Astrocyte of the cerebellum (primary cell): ENCODE measurements around the gene MEIS2.

Experiments
- DNase-seq: peaks from one replicate; pipeline ENCODE4 v3.0.0-alpha.2; 2011; ENCODE audit warnings: low read depth
- H3K4me3 ChIP-seq: 2 replicates; pipeline ENCODE4 v1.5.1; 2011; ENCODE audit warnings: mild to moderate bottlenecking, low read depth, low read length, moderate library complexity
- CTCF ChIP-seq: IDR thresholded peaks from 2 replicates; pipeline ENCODE4 v1.5.1; 2012; ENCODE audit warnings: low read length, low read depth, moderate library complexity, mild to moderate bottlenecking; ENCODE audit errors: missing control alignments
- in situ Hi-C: cut with HindIII; loops from 2 replicates; pipeline ENCODE4 v1.10.0; 2017; ENCODE audit warnings: low sequenced_read_pairs

Gene MEIS2

DNA sequence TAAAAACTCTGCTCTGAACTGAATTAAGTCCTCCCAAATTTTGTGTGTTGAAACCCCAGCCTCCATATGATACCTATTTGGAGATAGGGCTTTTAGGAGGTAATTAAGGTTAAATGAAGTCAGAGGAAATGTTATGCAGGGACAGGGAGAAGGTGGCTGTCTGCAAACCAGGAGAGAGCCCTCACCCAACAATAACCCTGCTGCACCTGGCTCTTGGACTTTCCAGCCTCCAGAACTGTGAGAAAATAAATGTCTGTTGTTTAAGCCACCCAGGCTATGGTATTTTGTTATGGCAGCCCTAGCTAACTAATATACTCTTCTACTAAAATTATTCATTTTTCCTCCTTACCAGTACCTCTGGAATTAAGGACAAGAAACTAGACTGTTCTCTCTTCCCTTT lies 79.5 kb downstream of the MEIS2 start:
- H3K4me3 ChIP-seq = no peak overlapping the region
- DNase-seq = no peak
- in situ Hi-C loops = no loop called here

DNA sequence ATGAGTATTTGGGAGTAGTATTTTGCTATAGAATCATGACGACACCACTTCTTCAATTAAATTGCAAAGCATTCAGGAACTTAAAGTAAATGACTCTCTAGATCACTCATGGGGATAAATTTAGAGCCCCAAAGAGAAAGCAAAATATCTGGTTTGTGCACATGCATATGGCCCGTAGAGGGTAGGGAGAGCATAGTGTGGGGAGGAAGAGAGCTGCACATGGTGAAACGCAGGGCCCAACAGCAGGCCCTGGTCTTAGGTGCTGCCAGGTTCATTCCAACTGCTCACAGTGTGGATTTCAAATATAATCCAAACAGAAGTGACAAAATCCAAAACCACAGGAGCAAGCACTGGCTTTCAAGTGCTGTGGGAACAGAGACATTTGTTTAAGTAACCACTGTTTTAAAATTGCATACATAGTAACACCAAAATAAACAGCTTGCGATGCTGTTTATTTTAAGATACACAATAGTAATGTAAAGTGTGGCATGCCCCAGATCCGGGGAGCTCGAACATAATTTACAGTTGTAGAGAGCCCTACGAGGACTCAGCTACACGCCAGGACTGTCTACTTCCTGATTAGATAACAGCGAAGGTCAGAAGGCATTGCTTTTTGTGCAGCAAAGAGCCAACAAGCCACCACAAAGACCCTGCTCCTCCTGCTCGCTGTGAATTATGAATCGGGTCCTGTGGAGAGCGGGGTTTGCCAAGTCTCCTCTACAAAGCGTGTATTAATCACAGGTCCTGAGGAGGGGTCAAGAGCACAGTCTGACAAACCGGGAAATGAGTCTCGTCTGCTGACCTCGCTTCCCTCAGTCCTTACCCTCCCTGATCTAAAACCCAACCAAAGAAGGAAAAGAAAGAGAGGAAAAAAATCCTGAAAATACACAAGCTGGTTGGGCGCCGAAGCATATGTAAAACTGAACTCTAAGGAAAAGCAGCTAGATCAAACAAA lies 80.6 kb downstream of the MEIS2 start:
- in situ Hi-C loops = no loop called here
- H3K4me3 ChIP-seq = no peak overlapping the region
- DNase-seq = peak; percentile 76
- no peak for TF ChIP-seq CTCF

More for the DNA sequence above, 79.5 kb downstream of the MEIS2 start:
- TF ChIP-seq CTCF = no peak

GRCh38 chr15:37017031-37017625 lies 83.2 kb downstream of the MEIS2 start:
- TF ChIP-seq CTCF = no peak
- H3K4me3 ChIP-seq = no peak overlapping the region
- no peak for DNase-seq
- in situ Hi-C loops = no loop called here

- no peak overlapping the region for H3K4me3 ChIP-seq
- no peak for TF ChIP-seq CTCF
These were observed 84.1 kb downstream of the MEIS2 start for GRCh38 chr15:37016231-37016630.

DNA sequence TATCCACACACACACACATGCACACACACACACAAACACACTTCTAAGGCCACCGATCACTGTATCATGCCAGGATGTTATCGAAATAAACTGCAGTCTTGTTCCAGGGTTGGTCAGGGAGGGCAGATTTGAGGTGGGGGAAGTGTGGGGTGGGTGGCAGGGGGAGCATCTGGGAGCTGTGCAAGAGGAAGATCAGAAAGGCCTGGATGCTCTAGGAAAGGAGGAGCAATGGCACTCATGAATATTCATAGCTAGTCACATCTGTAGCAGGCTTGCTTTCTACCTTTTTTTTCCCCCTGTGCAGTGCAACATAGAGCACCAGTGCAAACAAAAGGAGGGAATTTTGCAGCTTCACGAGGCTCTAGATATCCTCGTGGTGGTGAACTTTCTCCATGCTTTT lies 84.9 kb downstream of the MEIS2 start:
- no peak overlapping the region for H3K4me3 ChIP-seq
- in situ Hi-C loops = no loop called here
- DNase-seq = no peak
- no peak for TF ChIP-seq CTCF

More at GRCh38 chr15:37016231-37016630, 84.1 kb downstream of the MEIS2 start:
- peak; percentile 73 for DNase-seq
- in situ Hi-C loops = no loop called here

DNA sequence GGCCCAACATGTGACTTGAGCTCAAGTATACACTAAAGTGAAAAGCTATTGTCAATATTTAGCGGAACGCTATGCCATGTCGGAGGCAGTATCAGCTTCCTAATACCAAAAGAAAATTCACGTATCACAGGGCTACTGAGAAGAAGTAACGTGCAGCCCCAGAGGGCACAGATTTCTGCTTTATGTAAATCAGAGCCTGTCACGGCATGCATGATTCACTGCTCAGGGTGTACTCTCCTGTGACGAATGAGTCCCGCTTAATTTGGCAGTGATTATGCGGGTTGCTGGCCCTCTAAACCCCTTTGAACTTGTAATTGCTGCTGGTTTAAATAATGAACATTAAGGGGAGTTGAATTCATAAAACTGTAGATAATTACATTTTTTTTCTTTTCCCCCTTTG lies 85.3 kb downstream of the MEIS2 start:
- DNase-seq = peak; percentile 66
- in situ Hi-C loops = no loop called here
- no peak overlapping the region for H3K4me3 ChIP-seq
- no peak for TF ChIP-seq CTCF
